ENCODE results near the gene DPY19L3.
"Not testable (repeated sequence)": the region's sequence is repeated elsewhere in the genome, so short reads cannot be mapped to it uniquely, and the experiment has no call there.

DPY19L3 gene

GRCh38 chr19:32489971-32490370 is 84.4 kb downstream of the DPY19L3 start:
- no peak overlapping the region for H3K9ac ChIP-seq (ENCODE audit: low read depth in 1 of 2, low read length in 2 of 2)
- no peak overlapping the region for H3K4me3 ChIP-seq (ENCODE audit: low read length in 2 of 2)
- no peaks in the 10 kb centered on the region for H3K4me1 ChIP-seq (ENCODE audit: control insufficient read depth in 2 of 2, insufficient read depth in 2 of 2, low read length in 2 of 2)
- H3K9me3 ChIP-seq (ENCODE audit: control insufficient read depth in 2 of 2, low read length in 2 of 2), result no peaks in the 10 kb centered on the region
- H3K27me3 ChIP-seq (ENCODE audit: control insufficient read depth in 2 of 2, insufficient read depth in 2 of 2, low read length in 2 of 2), result no peaks in the 10 kb centered on the region
- no peaks in the 10 kb centered on the region for H3K36me3 ChIP-seq (ENCODE audit: control insufficient read depth in 2 of 2, insufficient read depth in 2 of 2, low read length in 2 of 2)
- H3K27ac ChIP-seq (ENCODE audit: low read depth in 2 of 2, low read length in 2 of 2), result no peak overlapping the region

- no peaks in the 10 kb centered on the region for H3K9me3 ChIP-seq (ENCODE audit: control insufficient read depth in 2 of 2, low read length in 2 of 2)
- no peak overlapping the region for H3K4me3 ChIP-seq (ENCODE audit: low read length in 2 of 2)
- H3K4me1 ChIP-seq (ENCODE audit: control insufficient read depth in 2 of 2, insufficient read depth in 2 of 2, low read length in 2 of 2), result no peaks in the 10 kb centered on the region
- no peaks in the 10 kb centered on the region for H3K27me3 ChIP-seq (ENCODE audit: control insufficient read depth in 2 of 2, insufficient read depth in 2 of 2, low read length in 2 of 2)
- no peak overlapping the region for H3K9ac ChIP-seq (ENCODE audit: low read depth in 1 of 2, low read length in 2 of 2)
- H3K36me3 ChIP-seq (ENCODE audit: control insufficient read depth in 2 of 2, insufficient read depth in 2 of 2, low read length in 2 of 2), result no peaks in the 10 kb centered on the region
- H3K27ac ChIP-seq (ENCODE audit: low read depth in 2 of 2, low read length in 2 of 2), result no peak overlapping the region
Observed at GRCh38 chr19:32497391-32497790, 91.8 kb downstream of the DPY19L3 start.

DNA sequence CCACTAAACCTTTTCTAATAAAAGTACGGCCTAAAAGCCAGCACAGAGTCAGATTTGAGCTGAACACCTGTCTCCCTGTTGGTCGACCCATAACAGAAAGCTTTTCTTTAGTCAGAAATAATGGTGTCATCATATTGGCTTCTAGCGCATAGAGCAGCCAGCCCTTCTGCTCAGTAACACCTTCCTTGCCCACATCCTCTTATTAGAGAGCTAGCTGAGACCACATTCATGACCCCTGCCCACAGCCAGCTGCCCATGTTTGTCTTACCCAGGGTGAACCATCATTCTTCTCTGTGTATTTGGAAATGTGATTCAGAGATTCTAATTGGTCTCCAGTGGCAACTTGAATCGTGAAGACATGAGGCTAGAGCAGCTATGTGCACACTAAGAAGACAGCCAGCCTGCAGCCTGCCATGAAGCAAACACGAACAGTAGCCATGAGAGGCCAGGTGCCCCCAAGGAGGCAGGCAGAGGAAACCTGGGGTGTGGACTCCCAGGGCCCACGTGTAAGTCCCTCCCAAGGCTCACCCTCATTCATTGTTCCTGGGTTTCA is 93.2 kb downstream of the DPY19L3 start:
- Histone ChIP-seq H3K27ac (ENCODE audit: low read depth in 2 of 2, low read length in 2 of 2) (no peak overlapping the region), H3K9ac (ENCODE audit: low read depth in 1 of 2, low read length in 2 of 2) (no peak overlapping the region), H3K27me3 (ENCODE audit: control insufficient read depth in 2 of 2, insufficient read depth in 2 of 2, low read length in 2 of 2) (no peaks in the 10 kb centered on the region), H3K9me3 (ENCODE audit: control insufficient read depth in 2 of 2, low read length in 2 of 2) (no peaks in the 10 kb centered on the region), H3K36me3 (ENCODE audit: control insufficient read depth in 2 of 2, insufficient read depth in 2 of 2, low read length in 2 of 2) (no peaks in the 10 kb centered on the region), H3K4me3 (ENCODE audit: low read length in 2 of 2) (no peak overlapping the region), H3K4me1 (ENCODE audit: control insufficient read depth in 2 of 2, insufficient read depth in 2 of 2, low read length in 2 of 2) (no peaks in the 10 kb centered on the region)

DNA sequence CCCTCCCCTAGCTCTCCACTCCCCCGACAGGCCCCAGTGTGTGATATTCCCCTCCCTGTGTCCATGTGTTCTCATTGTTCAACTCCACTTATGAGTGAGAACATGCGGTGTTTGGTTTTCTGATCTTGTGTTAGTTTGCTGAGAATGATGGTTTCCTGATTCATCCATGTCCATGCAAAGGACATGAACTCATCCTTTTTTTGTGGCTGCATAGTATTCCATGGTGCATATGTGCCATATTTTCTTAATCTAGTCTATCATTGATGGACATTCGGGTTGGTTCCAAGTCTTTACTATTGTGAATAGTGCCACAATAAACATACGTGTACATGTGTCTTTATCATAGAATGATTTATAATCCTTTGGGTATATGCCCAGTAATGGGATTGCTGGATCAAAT is 106.9 kb downstream of the DPY19L3 start:
- not testable (repeated sequence) for H3K36me3 ChIP-seq (ENCODE audit: control insufficient read depth in 2 of 2, insufficient read depth in 2 of 2, low read length in 2 of 2); H3K27me3 ChIP-seq (ENCODE audit: control insufficient read depth in 2 of 2, insufficient read depth in 2 of 2, low read length in 2 of 2); H3K4me1 ChIP-seq (ENCODE audit: control insufficient read depth in 2 of 2, insufficient read depth in 2 of 2, low read length in 2 of 2); H3K9me3 ChIP-seq (ENCODE audit: control insufficient read depth in 2 of 2, low read length in 2 of 2); H3K4me3 ChIP-seq (ENCODE audit: low read length in 2 of 2); H3K9ac ChIP-seq (ENCODE audit: low read depth in 1 of 2, low read length in 2 of 2); H3K27ac ChIP-seq (ENCODE audit: low read depth in 2 of 2, low read length in 2 of 2)

DNA sequence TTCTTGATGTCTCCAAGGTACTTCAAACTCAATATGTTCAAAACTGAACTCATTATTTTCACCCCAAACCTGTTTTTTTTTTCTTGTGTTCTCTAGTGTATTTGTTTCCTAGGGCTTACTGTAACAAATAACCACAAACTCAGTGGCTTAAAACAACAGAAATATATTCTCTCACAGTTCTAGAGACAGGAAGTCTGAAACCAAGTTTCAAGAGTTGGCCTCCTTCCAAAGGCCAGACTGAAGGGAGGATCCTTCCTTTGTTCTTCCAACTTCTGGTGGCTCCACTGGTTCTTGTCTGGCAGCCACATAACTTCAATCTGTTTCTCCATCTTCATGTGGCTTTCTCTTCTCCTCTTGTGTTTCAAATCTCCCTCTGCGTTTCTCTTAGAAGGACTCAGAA is 113.5 kb downstream of the DPY19L3 start:
- no peak overlapping the region for H3K9ac ChIP-seq (ENCODE audit: low read depth in 1 of 2, low read length in 2 of 2)
- H3K36me3 ChIP-seq (ENCODE audit: control insufficient read depth in 2 of 2, insufficient read depth in 2 of 2, low read length in 2 of 2), result no peaks in the 10 kb centered on the region
- H3K4me1 ChIP-seq (ENCODE audit: control insufficient read depth in 2 of 2, insufficient read depth in 2 of 2, low read length in 2 of 2), result no peaks in the 10 kb centered on the region
- no peak overlapping the region for H3K4me3 ChIP-seq (ENCODE audit: low read length in 2 of 2)
- no peaks in the 10 kb centered on the region for H3K27me3 ChIP-seq (ENCODE audit: control insufficient read depth in 2 of 2, insufficient read depth in 2 of 2, low read length in 2 of 2)
- H3K27ac ChIP-seq (ENCODE audit: low read depth in 2 of 2, low read length in 2 of 2), result no peak overlapping the region
- H3K9me3 ChIP-seq (ENCODE audit: control insufficient read depth in 2 of 2, low read length in 2 of 2), result no peaks in the 10 kb centered on the region

GRCh38 chr19:32522967-32523366 is 117.4 kb downstream of the DPY19L3 start:
- no peak overlapping the region for H3K4me3 ChIP-seq (ENCODE audit: low read length in 2 of 2)
- H3K9me3 ChIP-seq (ENCODE audit: control insufficient read depth in 2 of 2, low read length in 2 of 2), result no peaks in the 10 kb centered on the region
- H3K27me3 ChIP-seq (ENCODE audit: control insufficient read depth in 2 of 2, insufficient read depth in 2 of 2, low read length in 2 of 2), result no peaks in the 10 kb centered on the region
- H3K36me3 ChIP-seq (ENCODE audit: control insufficient read depth in 2 of 2, insufficient read depth in 2 of 2, low read length in 2 of 2), result no peaks in the 10 kb centered on the region
- no peak overlapping the region for H3K9ac ChIP-seq (ENCODE audit: low read depth in 1 of 2, low read length in 2 of 2)
- H3K4me1 ChIP-seq (ENCODE audit: control insufficient read depth in 2 of 2, insufficient read depth in 2 of 2, low read length in 2 of 2), result no peaks in the 10 kb centered on the region
- H3K27ac ChIP-seq (ENCODE audit: low read depth in 2 of 2, low read length in 2 of 2), result no peak overlapping the region

DNA sequence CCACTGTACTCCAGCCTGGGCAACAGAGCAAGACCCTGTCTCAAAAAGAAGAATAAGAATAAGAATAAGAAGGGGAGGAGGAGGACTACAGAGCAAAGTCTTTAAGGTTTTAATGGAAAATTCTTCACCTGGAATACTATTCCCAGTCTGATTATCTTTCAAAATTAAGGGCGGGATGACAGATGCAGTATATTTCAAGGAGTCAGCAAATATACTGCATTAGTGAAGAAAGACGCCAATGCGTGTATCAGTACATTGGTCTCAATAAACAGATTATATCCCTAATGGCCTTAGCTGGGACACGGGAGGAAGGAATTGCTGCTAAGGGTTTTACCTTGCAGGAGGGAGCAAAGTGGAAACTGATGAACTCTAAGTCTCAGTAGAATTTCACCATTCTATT is 121.3 kb downstream of the DPY19L3 start:
- H3K27me3 ChIP-seq (ENCODE audit: control insufficient read depth in 2 of 2, insufficient read depth in 2 of 2, low read length in 2 of 2), result no peaks in the 10 kb centered on the region
- no peak overlapping the region for H3K4me3 ChIP-seq (ENCODE audit: low read length in 2 of 2)
- no peaks in the 10 kb centered on the region for H3K9me3 ChIP-seq (ENCODE audit: control insufficient read depth in 2 of 2, low read length in 2 of 2)
- no peak overlapping the region for H3K9ac ChIP-seq (ENCODE audit: low read depth in 1 of 2, low read length in 2 of 2)
- no peaks in the 10 kb centered on the region for H3K4me1 ChIP-seq (ENCODE audit: control insufficient read depth in 2 of 2, insufficient read depth in 2 of 2, low read length in 2 of 2)
- no peaks in the 10 kb centered on the region for H3K36me3 ChIP-seq (ENCODE audit: control insufficient read depth in 2 of 2, insufficient read depth in 2 of 2, low read length in 2 of 2)
- H3K27ac ChIP-seq (ENCODE audit: low read depth in 2 of 2, low read length in 2 of 2), result no peak overlapping the region

- Histone ChIP-seq H3K9me3 (ENCODE audit: control insufficient read depth in 2 of 2, low read length in 2 of 2) (no peaks in the 10 kb centered on the region), H3K36me3 (ENCODE audit: control insufficient read depth in 2 of 2, insufficient read depth in 2 of 2, low read length in 2 of 2) (no peaks in the 10 kb centered on the region), H3K9ac (ENCODE audit: low read depth in 1 of 2, low read length in 2 of 2) (no peak overlapping the region), H3K4me3 (ENCODE audit: low read length in 2 of 2) (no peak overlapping the region), H3K27me3 (ENCODE audit: control insufficient read depth in 2 of 2, insufficient read depth in 2 of 2, low read length in 2 of 2) (no peaks in the 10 kb centered on the region), H3K27ac (ENCODE audit: low read depth in 2 of 2, low read length in 2 of 2) (no peak overlapping the region), H3K4me1 (ENCODE audit: control insufficient read depth in 2 of 2, insufficient read depth in 2 of 2, low read length in 2 of 2) (no peaks in the 10 kb centered on the region)
Observed at GRCh38 chr19:32530773-32531172, 125.2 kb downstream of the DPY19L3 start.

DNA sequence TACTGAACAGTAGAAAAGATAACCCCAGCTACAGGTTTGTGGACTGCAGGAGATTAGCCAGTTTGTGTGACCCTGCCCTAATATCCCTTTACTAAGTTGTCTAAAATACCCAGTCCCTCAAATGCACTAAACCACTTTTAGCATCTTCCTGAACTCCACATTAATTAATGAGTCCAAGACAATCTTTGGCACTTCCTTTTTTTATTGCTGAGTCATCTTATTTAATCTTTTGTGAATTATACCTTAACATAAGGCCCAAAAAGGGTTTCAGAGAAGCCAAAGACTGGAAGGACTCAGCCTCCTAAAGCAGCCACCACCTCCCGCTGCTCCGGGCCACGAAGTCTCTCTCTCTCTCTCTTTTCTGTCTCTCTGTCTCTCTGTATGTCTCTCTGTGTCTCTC is 126.7 kb downstream of the DPY19L3 start:
- no peak overlapping the region for H3K4me3 ChIP-seq (ENCODE audit: low read length in 2 of 2)
- H3K27ac ChIP-seq (ENCODE audit: low read depth in 2 of 2, low read length in 2 of 2), result no peak overlapping the region
- H3K9ac ChIP-seq (ENCODE audit: low read depth in 1 of 2, low read length in 2 of 2), result no peak overlapping the region
- no peaks in the 10 kb centered on the region for H3K27me3 ChIP-seq (ENCODE audit: control insufficient read depth in 2 of 2, insufficient read depth in 2 of 2, low read length in 2 of 2)
- H3K9me3 ChIP-seq (ENCODE audit: control insufficient read depth in 2 of 2, low read length in 2 of 2), result no peaks in the 10 kb centered on the region
- H3K4me1 ChIP-seq (ENCODE audit: control insufficient read depth in 2 of 2, insufficient read depth in 2 of 2, low read length in 2 of 2), result no peaks in the 10 kb centered on the region
- H3K36me3 ChIP-seq (ENCODE audit: control insufficient read depth in 2 of 2, insufficient read depth in 2 of 2, low read length in 2 of 2), result no peaks in the 10 kb centered on the region

Data from mucosa of rectum (tissue), 2 donors.